Measurements from ENCODE around the gene ARL13B. TPM values are rescaled to one million over a fixed set of nuclear protein-coding genes. Genes with fewer than 3 reads are reported as not detected.

Gene ARL13B
- total and polyA plus RNA-seq, 2 donors (not counting 3 experiments of a cell fraction or from before 2014, with no cell fraction given), result 3.8 to 8.6 TPM

DNA sequence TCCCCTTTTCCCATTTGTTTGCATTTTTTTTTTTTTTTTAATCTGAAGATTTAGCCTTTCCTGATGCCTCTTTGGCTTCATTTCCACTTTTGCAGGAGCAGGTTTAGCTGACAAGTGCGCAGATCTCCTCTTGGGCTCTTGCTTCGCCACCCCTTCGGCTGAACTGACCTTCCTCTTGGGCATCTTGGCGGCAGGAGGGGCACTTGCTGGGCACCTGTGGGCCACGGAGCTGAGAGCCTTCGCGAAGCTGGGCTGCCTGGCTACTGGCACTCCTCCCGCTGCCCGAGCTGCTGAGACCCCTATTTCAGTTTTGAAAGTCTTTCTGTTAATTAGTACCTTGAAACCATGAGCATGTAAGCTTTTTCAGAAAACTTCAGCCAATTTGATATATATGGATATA lies 8.8 kb downstream of the ARL13B start:
- no peaks in the 10 kb centered on the region for H3K9me1 ChIP-seq (replicated peaks; ENCODE audit: control insufficient read depth, extremely low read depth, insufficient read depth, low read length)
- DNase-seq (ENCODE audit: low read depth, low spot score) (no peak), FAIRE-seq (no peak)
- dilution Hi-C loops (cut with MboI; ENCODE audit: extremely low pct_ligation_motif_present, low sequenced_read_pairs), result no loop called here
- H3K4me3 ChIP-seq (replicated peaks in 1 of 3; ENCODE audit: insufficient read depth in 1 of 3, low read depth in 1 of 3, low read length in 3 of 3), result no peak overlapping the region
- H2AFZ ChIP-seq (ENCODE audit: low read depth, low read length), result no peak overlapping the region
- H4K20me1 ChIP-seq (replicated peaks; ENCODE audit: control insufficient read depth, extremely low read depth, insufficient read depth, low read length), result no peaks in the 10 kb centered on the region
- ChIA-PET CTCF (interaction anchor here (1.1 to 2.2 kb wide), 3 partner anchors 16 to 80 kb away, joined by 3 to 6 read pairs (median 4); no protein-coding TSS in a partner anchor), POLR2A (no interaction called here)
- H3K4me1 ChIP-seq (ENCODE audit: control insufficient read depth, extremely low read depth, insufficient read depth, low read length), result peaks cover 9% of the 10 kb centered on the region
- H3K4me2 ChIP-seq (ENCODE audit: insufficient read depth, low read length), result no peak overlapping the region
- TF ChIP-seq EZH2 (IDR thresholded peaks at IDR 0.05; ENCODE audit: borderline replicate concordance, low read depth, low read length, severe bottlenecking) (no peak), GATA2 (IDR thresholded peaks at IDR 0.05; ENCODE audit: insufficient read depth, insufficient read length, low read depth, low read length) (no peak), FOS (IDR thresholded peaks at IDR 0.05; ENCODE audit: borderline replicate concordance, insufficient read depth, low read length) (no peak), POLR2AphosphoS5 (IDR thresholded peaks at IDR 0.05; ENCODE audit: insufficient read depth, low read depth, low read length) (no peak), JUN (IDR thresholded peaks at IDR 0.05; ENCODE audit: borderline replicate concordance, insufficient read depth, insufficient read length, low read depth) (no peak), POLR2A (IDR thresholded peaks at IDR 0.05; ENCODE audit: low read depth, low read length) (no peak), MYC (IDR thresholded peaks at IDR 0.05; ENCODE audit: low read depth, low read length) (no peak)
- TF ChIP-seq, protein P1, sequence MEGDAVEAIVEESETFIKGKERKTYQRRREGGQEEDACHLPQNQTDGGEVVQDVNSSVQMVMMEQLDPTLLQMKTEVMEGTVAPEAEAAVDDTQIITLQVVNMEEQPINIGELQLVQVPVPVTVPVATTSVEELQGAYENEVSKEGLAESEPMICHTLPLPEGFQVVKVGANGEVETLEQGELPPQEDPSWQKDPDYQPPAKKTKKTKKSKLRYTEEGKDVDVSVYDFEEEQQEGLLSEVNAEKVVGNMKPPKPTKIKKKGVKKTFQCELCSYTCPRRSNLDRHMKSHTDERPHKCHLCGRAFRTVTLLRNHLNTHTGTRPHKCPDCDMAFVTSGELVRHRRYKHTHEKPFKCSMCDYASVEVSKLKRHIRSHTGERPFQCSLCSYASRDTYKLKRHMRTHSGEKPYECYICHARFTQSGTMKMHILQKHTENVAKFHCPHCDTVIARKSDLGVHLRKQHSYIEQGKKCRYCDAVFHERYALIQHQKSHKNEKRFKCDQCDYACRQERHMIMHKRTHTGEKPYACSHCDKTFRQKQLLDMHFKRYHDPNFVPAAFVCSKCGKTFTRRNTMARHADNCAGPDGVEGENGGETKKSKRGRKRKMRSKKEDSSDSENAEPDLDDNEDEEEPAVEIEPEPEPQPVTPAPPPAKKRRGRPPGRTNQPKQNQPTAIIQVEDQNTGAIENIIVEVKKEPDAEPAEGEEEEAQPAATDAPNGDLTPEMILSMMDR (IDR thresholded peaks at IDR 0.05; ENCODE audit: extremely low read depth in 1 of 2, insufficient read depth in 1 of 2, low read depth in 1 of 2, low read length in 2 of 2), result no peak
- TF ChIP-seq, protein P2, sequence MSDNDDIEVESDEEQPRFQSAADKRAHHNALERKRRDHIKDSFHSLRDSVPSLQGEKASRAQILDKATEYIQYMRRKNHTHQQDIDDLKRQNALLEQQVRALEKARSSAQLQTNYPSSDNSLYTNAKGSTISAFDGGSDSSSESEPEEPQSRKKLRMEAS (IDR thresholded peaks at IDR 0.05; ENCODE audit: insufficient read depth, insufficient read length), result no peak
- H3K9me3 ChIP-seq (replicated peaks; ENCODE audit: control insufficient read depth, insufficient read depth, low read length), result no peaks in the 10 kb centered on the region
- no peak overlapping the region for H3K9ac ChIP-seq (replicated peaks; ENCODE audit: extremely low read depth, insufficient read depth, low read length)
- peaks cover 2% of the 10 kb centered on the region for H3K79me2 ChIP-seq (ENCODE audit: control insufficient read depth, insufficient read depth, low read length)
- no peak overlapping the region for H3K27ac ChIP-seq (ENCODE audit: insufficient read depth, low read depth, low read length)
- no TSS peak for BruUV-seq (replicated peaks)
- H3K36me3 ChIP-seq (ENCODE audit: control insufficient read depth in 2 of 2, extremely low read depth in 1 of 2, insufficient read depth in 2 of 2, low read length in 2 of 2), result no peaks in the 10 kb centered on the region
- no peaks in the 10 kb centered on the region for H3K27me3 ChIP-seq (ENCODE audit: control insufficient read depth in 2 of 2, insufficient read depth in 2 of 2, low read length in 2 of 2)
- intact Hi-C loops (cut with micrococcal nuclease), result no loop called here
